Measurements from ENCODE around the gene RBM26. TPM values are rescaled to one million over a fixed set of nuclear protein-coding genes. Genes with fewer than 3 reads are reported as not detected.

RBM26 gene
- total RNA-seq, 3 donors from 2014 or later: 58.2 to 65.1 (median 63.6) TPM

DNA sequence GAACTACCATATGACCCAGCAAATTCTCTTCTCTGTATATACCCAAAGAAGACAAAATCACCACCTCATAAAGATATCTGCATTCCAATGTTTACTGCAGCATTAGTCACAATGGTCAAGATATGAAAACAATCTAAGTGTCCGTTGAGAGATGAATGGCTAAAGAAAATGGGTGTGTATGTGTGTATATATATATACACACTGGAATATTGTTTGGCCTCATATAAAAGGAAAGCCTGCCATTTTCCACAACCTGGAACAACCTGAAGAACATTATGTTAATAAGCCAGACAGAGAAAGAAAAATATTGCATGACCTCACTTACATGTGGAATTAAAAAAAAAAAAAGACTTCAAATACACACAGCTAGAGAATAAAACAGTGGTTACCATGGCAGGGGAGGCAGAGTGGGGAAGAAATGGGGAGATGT lies 29.5 kb upstream of the RBM26 start:
- no peak for ATAC-seq
- DNase-seq: no peak
- no peak overlapping the region for H3K4me3 Mint-ChIP-seq
- no peaks in the 10 kb centered on the region for H3K36me3 Mint-ChIP-seq (ENCODE audit: insufficient read depth)
- peaks cover 9% of the 10 kb centered on the region for H3K4me1 Mint-ChIP-seq (ENCODE audit: low read depth)
- H3K27me3 Mint-ChIP-seq (ENCODE audit: low read depth): no peaks in the 10 kb centered on the region
- no peaks in the 10 kb centered on the region for H3K9me3 Mint-ChIP-seq

- no peaks in the 10 kb centered on the region for H3K36me3 Mint-ChIP-seq (ENCODE audit: insufficient read depth)
- no peaks in the 10 kb centered on the region for H3K9me3 Mint-ChIP-seq
- H3K4me3 Mint-ChIP-seq: no peak overlapping the region
- peaks cover 9% of the 10 kb centered on the region for H3K4me1 Mint-ChIP-seq (ENCODE audit: low read depth)
- no peak for DNase-seq
- ATAC-seq: no peak
- no peaks in the 10 kb centered on the region for H3K27me3 Mint-ChIP-seq (ENCODE audit: low read depth)
These were observed 28.5 kb upstream of the RBM26 start for GRCh38 chr13:79434556-79434955.

GRCh38 chr13:79432992-79433391 lies 26.9 kb upstream of the RBM26 start:
- no peaks in the 10 kb centered on the region for H3K9me3 Mint-ChIP-seq
- DNase-seq (no peak), ATAC-seq (no peak)
- H3K4me3 Mint-ChIP-seq: no peak overlapping the region
- no peaks in the 10 kb centered on the region for H3K36me3 Mint-ChIP-seq (ENCODE audit: insufficient read depth)
- no peaks in the 10 kb centered on the region for H3K27me3 Mint-ChIP-seq (ENCODE audit: low read depth)
- peaks cover 13% of the 10 kb centered on the region for H3K4me1 Mint-ChIP-seq (ENCODE audit: low read depth)

DNA sequence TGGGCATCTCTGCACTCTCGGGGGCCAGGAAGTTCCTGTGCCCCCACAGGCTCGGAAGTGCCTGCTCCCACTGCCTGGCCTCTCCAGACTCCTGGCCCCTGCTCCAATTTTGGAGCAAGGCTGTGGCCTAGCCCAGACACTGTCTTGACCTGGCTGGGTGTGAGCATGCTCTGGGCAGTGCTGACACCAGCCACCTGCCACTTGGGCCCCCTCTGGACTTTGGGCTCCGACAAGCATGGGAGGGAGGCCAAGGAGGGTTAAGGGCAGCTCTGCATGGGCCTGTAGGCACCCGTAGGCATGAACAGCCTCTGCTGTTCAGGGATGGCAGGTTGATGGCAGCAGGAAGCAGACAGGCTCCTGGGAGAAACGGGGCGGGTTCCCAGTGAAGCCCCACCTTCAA lies 26.0 kb upstream of the RBM26 start:
- no peak overlapping the region for H3K4me3 Mint-ChIP-seq
- DNase-seq (no peak), ATAC-seq (no peak)
- no peaks in the 10 kb centered on the region for H3K36me3 Mint-ChIP-seq (ENCODE audit: insufficient read depth)
- no peaks in the 10 kb centered on the region for H3K27me3 Mint-ChIP-seq (ENCODE audit: low read depth)
- H3K9me3 Mint-ChIP-seq: no peaks in the 10 kb centered on the region
- H3K4me1 Mint-ChIP-seq (ENCODE audit: low read depth): peaks cover 15% of the 10 kb centered on the region

DNA sequence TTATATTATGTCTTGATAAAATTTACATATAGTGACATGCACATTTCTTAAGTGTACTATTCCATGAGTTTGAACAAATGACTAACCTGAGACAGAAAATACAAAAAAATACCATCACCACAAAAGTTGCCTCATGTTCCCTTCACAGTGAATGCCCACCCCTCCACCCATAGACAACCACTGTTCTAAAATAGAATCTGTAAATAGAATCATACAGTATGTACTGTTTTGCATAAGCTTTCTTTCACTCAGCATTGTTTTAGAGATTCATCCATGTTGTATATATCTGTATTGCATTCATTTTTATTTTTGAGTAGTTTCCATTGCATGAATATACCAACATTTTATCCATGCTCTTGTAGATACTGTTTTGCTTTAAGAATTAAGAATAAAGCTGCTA lies 23.3 kb upstream of the RBM26 start:
- Mint-ChIP-seq H3K36me3 (ENCODE audit: insufficient read depth) (no peaks in the 10 kb centered on the region), H3K27me3 (ENCODE audit: low read depth) (no peaks in the 10 kb centered on the region), H3K4me1 (ENCODE audit: low read depth) (peaks cover 10% of the 10 kb centered on the region), H3K4me3 (no peak overlapping the region), H3K9me3 (no peaks in the 10 kb centered on the region)
- DNase-seq (no peak), ATAC-seq (peak in 1 of 2 donors; percentile 35)

DNA sequence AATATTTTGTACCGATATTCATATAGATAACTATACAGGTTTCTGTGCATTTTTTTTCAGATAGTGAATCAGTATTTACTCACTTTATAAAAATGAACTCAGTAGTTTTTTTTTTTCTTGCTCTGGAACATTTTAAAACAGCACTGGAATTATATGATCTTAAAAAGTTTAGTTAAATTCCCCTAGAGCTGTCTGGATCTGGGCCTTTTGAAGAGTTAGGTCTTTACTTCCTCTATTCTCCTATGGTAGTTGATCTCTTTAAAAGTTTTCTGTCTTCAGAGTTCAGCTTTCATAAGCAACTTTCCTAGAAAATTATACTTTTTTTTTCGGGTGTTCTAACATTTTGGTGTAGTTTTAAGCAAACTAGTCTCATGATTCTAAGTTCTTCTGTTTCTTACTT lies 21.8 kb upstream of the RBM26 start:
- Mint-ChIP-seq H3K36me3 (ENCODE audit: insufficient read depth) (no peaks in the 10 kb centered on the region), H3K4me3 (no peak overlapping the region), H3K4me1 (ENCODE audit: low read depth) (peaks cover 10% of the 10 kb centered on the region), H3K9me3 (no peaks in the 10 kb centered on the region), H3K27me3 (ENCODE audit: low read depth) (no peaks in the 10 kb centered on the region)
- DNase-seq: no peak
- ATAC-seq: no peak

- H3K4me1 Mint-ChIP-seq (ENCODE audit: low read depth): peaks cover 10% of the 10 kb centered on the region
- H3K4me3 Mint-ChIP-seq: no peak overlapping the region
- peaks cover 2% of the 10 kb centered on the region for H3K36me3 Mint-ChIP-seq (ENCODE audit: insufficient read depth)
- ATAC-seq: no peak
- DNase-seq: no peak
- H3K27me3 Mint-ChIP-seq (ENCODE audit: low read depth): no peaks in the 10 kb centered on the region
- no peaks in the 10 kb centered on the region for H3K9me3 Mint-ChIP-seq
These were observed 21.2 kb upstream of the RBM26 start for GRCh38 chr13:79427265-79427664.

GRCh38 chr13:79423801-79424642 lies 18.0 kb upstream of the RBM26 start:
- Mint-ChIP-seq H3K36me3 (ENCODE audit: insufficient read depth) (peaks cover 2% of the 10 kb centered on the region), H3K4me1 (ENCODE audit: low read depth) (peaks cover 8% of the 10 kb centered on the region), H3K9me3 (no peaks in the 10 kb centered on the region), H3K4me3 (no peak overlapping the region), H3K27me3 (ENCODE audit: low read depth) (no peaks in the 10 kb centered on the region)
- ATAC-seq: peak in 1 of 2 donors; percentile 46
- DNase-seq: no peak

GRCh38 chr13:79423340-79423739 lies 17.3 kb upstream of the RBM26 start:
- H3K36me3 Mint-ChIP-seq (ENCODE audit: insufficient read depth): peaks cover 2% of the 10 kb centered on the region
- H3K9me3 Mint-ChIP-seq: no peaks in the 10 kb centered on the region
- ATAC-seq: no peak
- H3K27me3 Mint-ChIP-seq (ENCODE audit: low read depth): no peaks in the 10 kb centered on the region
- no peak for DNase-seq
- H3K4me1 Mint-ChIP-seq (ENCODE audit: low read depth): peaks cover 7% of the 10 kb centered on the region
- H3K4me3 Mint-ChIP-seq: no peak overlapping the region

DNA sequence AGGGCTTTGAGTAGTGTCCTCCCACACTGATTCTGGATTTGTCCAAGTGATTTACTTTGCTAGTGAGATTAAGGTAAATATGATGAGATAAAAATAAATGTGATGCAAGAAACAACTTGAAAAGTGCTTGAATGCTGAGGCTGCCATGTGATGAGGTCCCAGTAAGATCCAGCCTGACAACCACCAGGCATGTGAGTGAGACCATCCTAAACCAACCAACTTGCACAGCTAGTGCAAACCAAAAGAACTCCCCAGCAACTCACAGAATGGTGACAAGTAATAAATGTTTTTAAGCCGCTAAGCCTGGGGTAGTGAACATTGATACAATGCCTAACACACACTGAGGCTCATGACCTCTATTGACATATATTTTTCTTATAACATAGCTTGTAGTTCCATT lies 13.3 kb upstream of the RBM26 start:
- Mint-ChIP-seq H3K27me3 (ENCODE audit: low read depth) (no peaks in the 10 kb centered on the region), H3K4me1 (ENCODE audit: low read depth) (no peaks in the 10 kb centered on the region)
- no peak for ATAC-seq

GRCh38 chr13:79417741-79418140 lies 11.7 kb upstream of the RBM26 start:
- peaks cover 10% of the 10 kb centered on the region for H3K36me3 Mint-ChIP-seq (ENCODE audit: insufficient read depth)
- no peaks in the 10 kb centered on the region for H3K27me3 Mint-ChIP-seq (ENCODE audit: low read depth)
- ATAC-seq: no peak
- H3K4me3 Mint-ChIP-seq: no peak overlapping the region
- DNase-seq: no peak
- no peaks in the 10 kb centered on the region for H3K9me3 Mint-ChIP-seq
- no peaks in the 10 kb centered on the region for H3K4me1 Mint-ChIP-seq (ENCODE audit: low read depth)

More for the DNA sequence above, 13.3 kb upstream of the RBM26 start:
- Mint-ChIP-seq H3K36me3 (ENCODE audit: insufficient read depth) (peaks cover 10% of the 10 kb centered on the region), H3K4me3 (no peak overlapping the region), H3K9me3 (no peaks in the 10 kb centered on the region)
- no peak for DNase-seq

GRCh38 chr13:79413521-79413920 lies 7.5 kb upstream of the RBM26 start:
- DNase-seq: no peak
- Mint-ChIP-seq H3K4me3 (no peak overlapping the region), H3K27me3 (ENCODE audit: low read depth) (no peaks in the 10 kb centered on the region), H3K4me1 (ENCODE audit: low read depth) (peaks cover 4% of the 10 kb centered on the region), H3K36me3 (ENCODE audit: insufficient read depth) (peaks cover 15% of the 10 kb centered on the region), H3K9me3 (no peaks in the 10 kb centered on the region)
- ATAC-seq: no peak

DNA sequence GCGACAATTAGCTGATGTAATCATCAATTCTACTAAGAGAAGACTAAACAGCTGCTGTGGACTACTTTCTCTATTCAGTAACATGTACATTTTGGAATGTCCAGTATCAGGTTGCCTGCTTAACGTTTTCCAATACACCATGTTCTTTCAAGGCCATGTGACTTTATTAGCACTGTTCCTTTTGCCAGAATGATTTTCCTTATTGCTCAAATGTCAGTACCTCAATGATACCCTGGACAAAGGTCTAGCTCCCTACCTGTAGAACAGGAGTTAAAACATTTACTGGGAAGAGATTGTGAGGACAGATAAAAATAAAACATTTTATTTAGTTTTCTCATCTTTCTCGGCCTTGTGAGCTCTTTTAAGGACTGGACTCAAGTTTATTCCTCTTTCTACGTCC lies 3.8 kb upstream of the RBM26 start:
- Mint-ChIP-seq H3K4me1 (ENCODE audit: low read depth) (peaks cover 23% of the 10 kb centered on the region), H3K36me3 (ENCODE audit: insufficient read depth) (peaks cover 11% of the 10 kb centered on the region), H3K9me3 (no peaks in the 10 kb centered on the region), H3K27me3 (ENCODE audit: low read depth) (no peaks in the 10 kb centered on the region), H3K4me3 (no peak overlapping the region)
- DNase-seq (no peak), ATAC-seq (no peak)

- Mint-ChIP-seq H3K36me3 (ENCODE audit: insufficient read depth) (peaks cover 14% of the 10 kb centered on the region), H3K9me3 (no peaks in the 10 kb centered on the region), H3K4me1 (ENCODE audit: low read depth) (peaks cover 31% of the 10 kb centered on the region), H3K4me3 (peak overlapping the region; percentile 94), H3K27me3 (ENCODE audit: low read depth) (no peaks in the 10 kb centered on the region)
- no peak for DNase-seq
- ATAC-seq: no peak
These were observed 1.4 kb upstream of the RBM26 start for GRCh38 chr13:79407349-79407979.

DNA sequence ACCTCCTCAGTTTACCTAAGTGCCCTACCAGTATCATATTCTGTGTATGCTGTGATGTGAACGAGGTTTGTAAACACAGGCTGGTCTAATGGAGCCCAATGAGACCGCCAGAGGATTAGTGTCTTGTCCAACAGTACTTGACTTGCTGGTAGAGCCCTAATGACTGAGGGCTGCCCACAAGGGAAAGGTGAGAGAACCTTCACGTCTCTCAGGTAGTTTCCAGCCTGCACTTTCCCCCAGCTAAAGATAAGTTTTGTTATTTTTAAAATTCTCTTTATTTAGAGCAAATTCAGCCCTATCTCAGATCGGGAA lies 498 bp upstream of the RBM26 start:
- DNase-seq: no peak
- ATAC-seq: peak in 1 of 2 donors; percentile 20
- H3K36me3 Mint-ChIP-seq (ENCODE audit: insufficient read depth): peaks cover 16% of the 10 kb centered on the region
- H3K4me3 Mint-ChIP-seq: peak overlapping the region; percentile 94
- H3K9me3 Mint-ChIP-seq: no peaks in the 10 kb centered on the region
- peaks cover 39% of the 10 kb centered on the region for H3K4me1 Mint-ChIP-seq (ENCODE audit: low read depth)
- no peaks in the 10 kb centered on the region for H3K27me3 Mint-ChIP-seq (ENCODE audit: low read depth)
